NK-92 (cell line): ENCODE results near the gene METTL25B.
A peak's percentile ranks its signal among the peaks of the same experiment; 100 is the strongest.
"Not testable (repeated sequence)": the region's sequence is repeated elsewhere in the genome, so short reads cannot be mapped to it uniquely, and the experiment has no call there.

Experiments
- DNase-seq: peaks from one replicate; lab custom pipeline; 2025; ENCODE audit not compliant: unreplicated experiment; lab: John Stamatoyannopoulos, UW

Gene METTL25B

GRCh38 chr1:156747742-156748669, 19.7 kb downstream of the METTL25B start:
- no peak for DNase-seq

GRCh38 chr1:156748670-156749418, 20.6 kb downstream of the METTL25B start:
- no peak for DNase-seq

GRCh38 chr1:156749419-156750118, 21.3 kb downstream of the METTL25B start:
- DNase-seq, result no peak

GRCh38 chr1:156750191-156750672, 22.0 kb downstream of the METTL25B start:
- DNase-seq, result no peak

- no peak for DNase-seq
Measured at GRCh38 chr1:156750711-156751450, 22.6 kb downstream of the METTL25B start.

GRCh38 chr1:156751451-156751756, 23.1 kb downstream of the METTL25B start, which contains the start of gene HDGF:
HDGF (minus strand) TSS chr1:156751675; CDS start chr1:156751429, 246 bp downstream.
- no peak for DNase-seq

- DNase-seq, result peak; percentile 81
Measured at GRCh38 chr1:156751757-156752481, 23.6 kb downstream of the METTL25B start.

GRCh38 chr1:156752843-156753482, 24.7 kb downstream of the METTL25B start:
- no peak for DNase-seq

GRCh38 chr1:156754219-156754618, 25.9 kb downstream of the METTL25B start:
- DNase-seq, result no peak

GRCh38 chr1:156755527-156755950, 27.3 kb downstream of the METTL25B start:
- no peak for DNase-seq

GRCh38 chr1:156756355-156756754, 28.1 kb downstream of the METTL25B start:
- DNase-seq, result no peak

- DNase-seq, result not testable (repeated sequence)
Measured at GRCh38 chr1:156757572-156758253, 29.4 kb downstream of the METTL25B start.

- DNase-seq, result no peak
Measured at GRCh38 chr1:156760092-156760795, 32.0 kb downstream of the METTL25B start.

- no peak for DNase-seq
Measured at GRCh38 chr1:156760796-156761104, 32.5 kb downstream of the METTL25B start.

GRCh38 chr1:156765136-156765535, 36.9 kb downstream of the METTL25B start:
- not testable (repeated sequence) for DNase-seq

- no peak for DNase-seq
Measured at GRCh38 chr1:156765666-156766065, 37.4 kb downstream of the METTL25B start.

GRCh38 chr1:156766298-156767100, 38.2 kb downstream of the METTL25B start:
- DNase-seq, result no peak
